Measurements from ENCODE around the gene SCG5.

- TF ChIP-seq POLR2A (IDR thresholded peaks at IDR 0.05) (no peak), CTCF (IDR thresholded peaks at IDR 0.05) (no peak)
Observed at GRCh38 chr15:32643907-32644445, 2.5 kb downstream of the SCG5 start.

Data from thyroid gland (tissue), 4 donors.